ENCODE results near the gene TRAPPC2. TPM values are rescaled to one million over a fixed set of nuclear protein-coding genes. Genes with fewer than 3 reads are reported as not detected.

TRAPPC2 gene
- total RNA-seq, 1 experiment from 2014 or later = 10.2 TPM

DNA sequence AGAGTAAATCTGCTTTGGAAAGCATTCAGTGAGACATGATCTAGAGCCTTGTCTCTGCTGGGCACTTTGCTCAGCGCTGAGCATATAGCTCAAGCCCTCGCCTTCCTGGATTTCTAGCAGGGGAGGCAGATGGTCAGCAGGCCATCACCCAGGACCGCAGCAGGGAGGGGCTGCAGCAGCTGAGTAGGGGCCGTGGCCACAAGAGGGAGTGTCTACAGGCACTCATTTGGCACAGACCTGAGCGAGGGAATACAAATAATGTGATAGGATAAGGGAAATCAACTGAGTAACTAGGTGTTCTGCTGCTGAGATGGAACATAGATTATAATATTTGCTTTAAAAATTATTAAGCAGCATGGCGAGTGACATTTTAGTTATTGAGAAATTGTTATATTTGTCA, 30.3 kb upstream of the TRAPPC2 start:
- DNase-seq (ENCODE audit: low spot score) = peak; percentile 51
- H3K27me3 Mint-ChIP-seq (ENCODE audit: low read depth) = no peaks in the 10 kb centered on the region
- H3K27ac Mint-ChIP-seq = no peak overlapping the region
- H3K36me3 Mint-ChIP-seq = peaks cover 41% of the 10 kb centered on the region
- ATAC-seq = peak; percentile 83
- POLR2A ChIA-PET = interaction anchor here (0.5 kb wide), 1 partner anchor 157 kb away, joined by 3 read pairs; no protein-coding TSS in a partner anchor
- H3K4me3 Mint-ChIP-seq = no peak overlapping the region
- CTCF ChIA-PET = interaction anchor here (1.0 to 1.8 kb wide), 7 partner anchors 11 to 267 kb away, joined by 3 to 10 read pairs (median 5); partner anchors contain the start of genes OFD1 and TRAPPC2
- H3K4me1 Mint-ChIP-seq = peaks cover 44% of the 10 kb centered on the region
- TF ChIP-seq ATF2 (CRISPR knock-in tag; IDR thresholded peaks at IDR 0.05; ENCODE audit: borderline replicate concordance, low read depth) (no peak), NR2C2 (CRISPR knock-in tag; IDR thresholded peaks at IDR 0.05) (no peak), CREM (CRISPR knock-in tag; IDR thresholded peaks at IDR 0.05) (no peak), ZNF423 (CRISPR knock-in tag; IDR thresholded peaks at IDR 0.05) (no peak), SMAD3 (CRISPR knock-in tag; IDR thresholded peaks at IDR 0.05; ENCODE audit: borderline replicate concordance) (no peak), FOXJ3 (CRISPR knock-in tag; IDR thresholded peaks at IDR 0.05; ENCODE audit: borderline replicate concordance) (no peak), TEAD1 (CRISPR knock-in tag; IDR thresholded peaks at IDR 0.05) (no peak), FOXK1 (CRISPR knock-in tag; IDR thresholded peaks at IDR 0.05) (no peak), PRDM15 (CRISPR knock-in tag; IDR thresholded peaks at IDR 0.05) (no peak), PRRX2 (CRISPR knock-in tag; IDR thresholded peaks at IDR 0.05) (no peak), CTCF (IDR thresholded peaks at IDR 0.05) (no peak)
- TF ChIP-seq, protein P1, sequence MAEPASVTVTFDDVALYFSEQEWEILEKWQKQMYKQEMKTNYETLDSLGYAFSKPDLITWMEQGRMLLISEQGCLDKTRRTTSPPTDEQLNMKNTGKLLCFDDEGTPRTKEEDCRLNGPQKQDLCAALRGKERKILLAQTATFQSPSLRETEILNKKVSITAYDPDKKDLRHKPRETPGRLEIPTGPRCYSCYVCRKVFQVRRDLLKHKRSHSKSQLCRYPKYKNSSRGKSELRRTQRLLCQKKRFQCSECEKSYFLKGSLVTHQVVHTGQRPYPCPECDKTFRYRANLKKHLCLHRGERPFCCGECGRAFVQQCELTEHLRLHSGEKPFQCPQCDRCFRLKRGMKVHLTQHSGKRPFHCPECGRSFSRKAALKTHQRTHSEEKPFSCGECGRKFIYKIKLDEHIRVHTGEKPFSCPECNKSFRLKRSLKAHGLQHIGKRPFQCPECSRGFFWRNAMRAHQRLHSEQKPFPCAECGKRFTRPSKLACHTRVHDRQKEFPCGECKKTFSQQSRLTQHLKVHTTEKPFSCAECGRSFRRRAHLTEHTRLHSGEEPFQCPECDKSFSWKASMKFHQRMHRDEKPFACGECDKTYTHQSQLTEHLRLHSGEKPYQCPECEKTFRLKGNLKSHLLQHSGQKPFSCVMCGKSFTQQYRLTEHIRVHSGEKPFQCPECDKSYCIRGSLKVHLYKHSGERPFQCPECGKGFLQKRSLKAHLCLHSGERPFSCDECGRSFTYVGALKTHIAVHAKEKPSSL (CRISPR knock-in tag; conservative IDR thresholded peaks at IDR 0.05) = no peak
- TF ChIP-seq, protein P2, sequence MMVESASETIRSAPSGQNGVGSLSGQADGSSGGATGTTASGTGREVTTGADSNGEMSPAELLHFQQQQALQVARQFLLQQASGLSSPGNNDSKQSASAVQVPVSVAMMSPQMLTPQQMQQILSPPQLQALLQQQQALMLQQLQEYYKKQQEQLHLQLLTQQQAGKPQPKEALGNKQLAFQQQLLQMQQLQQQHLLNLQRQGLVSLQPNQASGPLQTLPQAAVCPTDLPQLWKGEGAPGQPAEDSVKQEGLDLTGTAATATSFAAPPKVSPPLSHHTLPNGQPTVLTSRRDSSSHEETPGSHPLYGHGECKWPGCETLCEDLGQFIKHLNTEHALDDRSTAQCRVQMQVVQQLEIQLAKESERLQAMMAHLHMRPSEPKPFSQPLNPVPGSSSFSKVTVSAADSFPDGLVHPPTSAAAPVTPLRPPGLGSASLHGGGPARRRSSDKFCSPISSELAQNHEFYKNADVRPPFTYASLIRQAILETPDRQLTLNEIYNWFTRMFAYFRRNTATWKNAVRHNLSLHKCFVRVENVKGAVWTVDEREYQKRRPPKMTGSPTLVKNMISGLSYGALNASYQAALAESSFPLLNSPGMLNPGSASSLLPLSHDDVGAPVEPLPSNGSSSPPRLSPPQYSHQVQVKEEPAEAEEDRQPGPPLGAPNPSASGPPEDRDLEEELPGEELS (CRISPR knock-in tag; IDR thresholded peaks at IDR 0.05) = no peak
- no peaks in the 10 kb centered on the region for H3K9me3 Mint-ChIP-seq

- DNase-seq (ENCODE audit: low spot score) (no peak), ATAC-seq (no peak)
- Mint-ChIP-seq H3K4me1 (peaks cover 44% of the 10 kb centered on the region), H3K9me3 (no peaks in the 10 kb centered on the region), H3K36me3 (peaks cover 38% of the 10 kb centered on the region), H3K4me3 (no peak overlapping the region), H3K27ac (no peak overlapping the region), H3K27me3 (ENCODE audit: low read depth) (no peaks in the 10 kb centered on the region)
- CTCF ChIA-PET = interaction anchor here (1.0 to 1.8 kb wide), 7 partner anchors 12 to 268 kb away, joined by 3 to 10 read pairs (median 5); partner anchors contain the start of genes OFD1 and TRAPPC2
- POLR2A ChIA-PET = interaction anchor here (0.5 kb wide), 1 partner anchor 157 kb away, joined by 3 read pairs; no protein-coding TSS in a partner anchor
- TF ChIP-seq TEAD1 (CRISPR knock-in tag; IDR thresholded peaks at IDR 0.05) = no peak
- no peak for TF ChIP-seq IRF1 (CRISPR knock-in tag; IDR thresholded peaks at IDR 0.05)
- TF ChIP-seq, protein P1 (CRISPR knock-in tag; conservative IDR thresholded peaks at IDR 0.05) = no peak
- TF ChIP-seq, protein P3, sequence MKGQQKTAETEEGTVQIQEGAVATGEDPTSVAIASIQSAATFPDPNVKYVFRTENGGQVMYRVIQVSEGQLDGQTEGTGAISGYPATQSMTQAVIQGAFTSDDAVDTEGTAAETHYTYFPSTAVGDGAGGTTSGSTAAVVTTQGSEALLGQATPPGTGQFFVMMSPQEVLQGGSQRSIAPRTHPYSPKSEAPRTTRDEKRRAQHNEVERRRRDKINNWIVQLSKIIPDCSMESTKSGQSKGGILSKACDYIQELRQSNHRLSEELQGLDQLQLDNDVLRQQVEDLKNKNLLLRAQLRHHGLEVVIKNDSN (CRISPR knock-in tag; IDR thresholded peaks at IDR 0.05) = no peak
- TF ChIP-seq ZNF138 (CRISPR knock-in tag; conservative IDR thresholded peaks at IDR 0.05) = no peak
- TF ChIP-seq FOXK1 (CRISPR knock-in tag; IDR thresholded peaks at IDR 0.05) = no peak
- TF ChIP-seq ATF2 (CRISPR knock-in tag; IDR thresholded peaks at IDR 0.05; ENCODE audit: borderline replicate concordance, low read depth) = no peak
Observed at GRCh38 chrX:13764281-13764680, 29.9 kb upstream of the TRAPPC2 start.

Measured in WTC11 (cell line).